Upper lobe of right lung (tissue), 1 donor: ENCODE measurements around the gene XRRA1. TPM values are rescaled to one million over a fixed set of nuclear protein-coding genes. Genes with fewer than 3 reads are reported as not detected.
A peak's percentile ranks its signal among the peaks of the same experiment; 100 is the strongest.

Experiments used
- ATAC-seq: fragments of 200-7000 bp; cut with Tn5 transposase; one replicate; pipeline ENCODE4 v1.9.1; 2020; ENCODE audit warnings: mild to moderate bottlenecking, moderate library complexity
- DNase-seq: peaks from one replicate; pipeline ENCODE4 v3.0.0-alpha.2; 2020
- H3K27ac ChIP-seq: fragments of 200-600 bp; one replicate; pipeline ENCODE4 v1.8.0; 2022
- H3K27me3 ChIP-seq: fragments of 200-600 bp; one replicate; pipeline ENCODE4 v1.8.0; 2022; ENCODE audit warnings: mild to moderate bottlenecking
- H3K36me3 ChIP-seq: fragments of 200-600 bp; one replicate; pipeline ENCODE4 v1.8.0; 2022
- H3K4me1 ChIP-seq: fragments of 200-600 bp; one replicate; pipeline ENCODE4 v1.8.0; 2022
- H3K4me3 ChIP-seq: fragments of 200-600 bp; one replicate; pipeline ENCODE4 v1.8.0; 2022; ENCODE audit warnings: mild to moderate bottlenecking
- H3K9me3 ChIP-seq: fragments of 200-600 bp; one replicate; pipeline ENCODE4 v1.8.0; 2022
- intact Hi-C: fragments of 100-400 bp; cut with DNase I; formaldehyde crosslinking; loops from one replicate; pipeline ENCODE4 v1.11.0; 2022
- total RNA-seq: library from RNA; stranded (reverse); fragmentation: NEBNext Ultra II Directional; extraction: Animal tissue kit (Norgen Biotek cat#: 25700); gene quantifications from one replicate; pipeline ENCODE4 v1.2.1, GENCODE V29; 2021
- TF ChIP-seq, protein P1 (sequence below): fragments of 200-600 bp; IDR thresholded peaks from one replicate; pipeline ENCODE4 v1.8.0; 2022; ENCODE audit warnings: antibody characterized with exemption
- donor health status: DM: no; HTN: yes; CAD: no; lungs with severe emphysema.

Gene XRRA1
- total RNA-seq, 1 donor from 2014 or later: 10.6 TPM

DNA sequence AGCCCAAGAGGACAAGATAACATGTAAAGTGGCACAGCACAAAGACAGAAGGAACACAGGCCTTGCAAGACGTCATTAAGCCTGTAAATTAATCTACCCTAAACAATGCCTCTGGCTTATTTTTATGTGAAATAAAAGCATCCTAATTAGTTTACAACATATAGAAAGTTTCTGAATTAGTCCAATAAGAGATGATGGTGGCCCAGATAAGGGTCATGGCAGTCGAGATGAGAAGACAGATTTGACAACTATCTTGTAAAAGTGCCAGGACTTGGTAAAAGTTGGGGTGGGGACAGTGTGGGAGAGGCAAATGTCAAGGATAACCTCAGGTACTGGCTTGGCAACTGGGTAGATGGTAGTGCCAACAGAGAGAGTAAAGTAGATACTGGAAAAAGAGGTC is 13.6 kb downstream of the XRRA1 start:
- no peaks in the 10 kb centered on the region for H3K27me3 ChIP-seq
- no peaks in the 10 kb centered on the region for H3K9me3 ChIP-seq
- intact Hi-C loops: loop anchor here (10.0 kb wide), 1 partner anchor 100 kb away; no protein-coding TSS in a partner anchor
- DNase-seq (no peak), ATAC-seq (no peak)
- no peak overlapping the region for H3K27ac ChIP-seq
- H3K36me3 ChIP-seq: peaks cover 49% of the 10 kb centered on the region
- no peak overlapping the region for H3K4me3 ChIP-seq
- no peaks in the 10 kb centered on the region for H3K4me1 ChIP-seq
- TF ChIP-seq, protein P1, sequence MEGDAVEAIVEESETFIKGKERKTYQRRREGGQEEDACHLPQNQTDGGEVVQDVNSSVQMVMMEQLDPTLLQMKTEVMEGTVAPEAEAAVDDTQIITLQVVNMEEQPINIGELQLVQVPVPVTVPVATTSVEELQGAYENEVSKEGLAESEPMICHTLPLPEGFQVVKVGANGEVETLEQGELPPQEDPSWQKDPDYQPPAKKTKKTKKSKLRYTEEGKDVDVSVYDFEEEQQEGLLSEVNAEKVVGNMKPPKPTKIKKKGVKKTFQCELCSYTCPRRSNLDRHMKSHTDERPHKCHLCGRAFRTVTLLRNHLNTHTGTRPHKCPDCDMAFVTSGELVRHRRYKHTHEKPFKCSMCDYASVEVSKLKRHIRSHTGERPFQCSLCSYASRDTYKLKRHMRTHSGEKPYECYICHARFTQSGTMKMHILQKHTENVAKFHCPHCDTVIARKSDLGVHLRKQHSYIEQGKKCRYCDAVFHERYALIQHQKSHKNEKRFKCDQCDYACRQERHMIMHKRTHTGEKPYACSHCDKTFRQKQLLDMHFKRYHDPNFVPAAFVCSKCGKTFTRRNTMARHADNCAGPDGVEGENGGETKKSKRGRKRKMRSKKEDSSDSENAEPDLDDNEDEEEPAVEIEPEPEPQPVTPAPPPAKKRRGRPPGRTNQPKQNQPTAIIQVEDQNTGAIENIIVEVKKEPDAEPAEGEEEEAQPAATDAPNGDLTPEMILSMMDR: no peak

- intact Hi-C loops: loop anchor here (5.0 to 10.0 kb wide), 2 partner anchors 101 to 314 kb away; no protein-coding TSS in a partner anchor
- H3K36me3 ChIP-seq: peaks cover 42% of the 10 kb centered on the region
Observed at GRCh38 chr11:74933765-74934164, 15.1 kb downstream of the XRRA1 start.

DNA sequence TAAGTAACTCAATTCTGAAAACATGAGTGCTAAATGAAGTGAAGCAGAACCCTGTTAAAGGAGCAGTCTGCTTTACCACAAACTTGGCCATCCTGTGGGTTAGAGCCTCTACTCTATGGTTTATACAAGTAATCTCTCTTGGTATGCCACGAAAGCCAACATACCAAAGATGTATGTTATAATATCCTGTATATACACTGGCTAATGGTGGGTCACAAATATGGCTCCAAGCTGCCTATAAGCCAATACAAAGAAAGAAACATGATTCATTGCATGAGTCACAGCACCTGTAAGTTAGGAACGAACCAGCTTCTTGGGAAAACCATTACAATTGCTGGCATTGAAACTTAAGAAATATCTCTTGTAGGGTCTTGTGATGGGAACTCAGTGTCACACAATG is 16.1 kb downstream of the XRRA1 start:
- no peaks in the 10 kb centered on the region for H3K4me1 ChIP-seq
- H3K9me3 ChIP-seq: no peaks in the 10 kb centered on the region
- intact Hi-C loops: loop anchor here (5.0 to 10.0 kb wide), 2 partner anchors 102 to 315 kb away; no protein-coding TSS in a partner anchor
- H3K27ac ChIP-seq: no peak overlapping the region
- peaks cover 47% of the 10 kb centered on the region for H3K36me3 ChIP-seq
- no peaks in the 10 kb centered on the region for H3K27me3 ChIP-seq
- ATAC-seq (no peak), DNase-seq (no peak)
- TF ChIP-seq, protein P1: no peak
- no peak overlapping the region for H3K4me3 ChIP-seq

More at GRCh38 chr11:74933765-74934164, 15.1 kb downstream of the XRRA1 start:
- no peak for ATAC-seq
- Histone ChIP-seq H3K9me3 (no peaks in the 10 kb centered on the region), H3K27ac (no peak overlapping the region), H3K27me3 (no peaks in the 10 kb centered on the region), H3K4me1 (no peaks in the 10 kb centered on the region), H3K4me3 (no peak overlapping the region)
- DNase-seq: no peak
- TF ChIP-seq, protein P1: no peak

- no peaks in the 10 kb centered on the region for H3K4me1 ChIP-seq
- no peak overlapping the region for H3K4me3 ChIP-seq
- intact Hi-C loops: loop anchor here (5.0 to 10.0 kb wide), 2 partner anchors 103 to 315 kb away; no protein-coding TSS in a partner anchor
- no peak for ATAC-seq
- no peaks in the 10 kb centered on the region for H3K9me3 ChIP-seq
- DNase-seq: no peak
- H3K36me3 ChIP-seq: peaks cover 47% of the 10 kb centered on the region
- H3K27me3 ChIP-seq: no peaks in the 10 kb centered on the region
- no peak overlapping the region for H3K27ac ChIP-seq
- TF ChIP-seq, protein P1: no peak
Observed at GRCh38 chr11:74932169-74932568, 16.7 kb downstream of the XRRA1 start.

DNA sequence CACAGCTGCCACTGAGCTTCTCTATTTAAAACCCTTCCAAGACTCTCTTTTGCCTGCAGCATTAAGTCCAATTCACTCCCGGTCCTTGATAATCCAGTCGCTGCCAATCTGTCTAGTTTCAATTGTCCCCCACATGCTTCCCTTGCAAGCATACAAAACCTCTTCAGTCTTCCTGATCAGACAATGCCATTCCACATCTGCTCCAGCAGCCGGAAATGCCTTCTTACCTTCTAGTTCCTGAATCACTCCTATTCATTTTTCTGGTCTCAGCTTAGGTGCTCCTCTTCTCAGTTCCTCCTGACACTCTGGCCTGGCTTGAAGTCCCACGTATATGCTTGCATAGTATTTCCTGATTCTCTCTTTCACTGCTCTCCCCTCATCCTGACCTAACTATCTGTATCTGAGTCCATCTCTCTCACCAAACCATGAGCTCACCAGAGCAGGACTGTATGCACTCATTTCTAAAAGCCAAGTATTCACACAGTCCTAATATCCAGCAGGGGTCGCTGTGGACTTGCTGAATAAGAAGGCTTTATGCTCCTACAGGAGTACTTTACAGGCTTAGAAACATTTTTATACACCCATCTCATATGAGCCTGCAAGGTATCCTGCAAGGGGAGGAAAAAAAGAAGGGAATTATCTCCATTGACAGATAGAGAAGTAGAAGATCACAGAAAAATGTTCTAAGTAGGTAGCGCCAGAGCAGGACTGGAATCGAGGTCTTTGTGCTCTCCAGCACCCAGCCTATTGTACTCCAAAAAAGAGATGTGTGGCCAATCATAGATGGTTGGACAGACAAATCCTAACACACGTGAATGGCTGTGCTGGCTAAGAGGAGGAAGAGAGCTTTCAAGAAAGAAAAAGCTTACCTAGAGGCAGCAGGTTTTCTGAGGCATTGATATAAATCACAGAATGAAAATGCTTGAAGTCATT is 19.2 kb downstream of the XRRA1 start:
- H3K4me1 ChIP-seq: no peaks in the 10 kb centered on the region
- no peak overlapping the region for H3K4me3 ChIP-seq
- H3K9me3 ChIP-seq: no peaks in the 10 kb centered on the region
- DNase-seq: no peak
- intact Hi-C loops: loop anchor here (5.0 to 10.0 kb wide), 2 partner anchors 105 to 318 kb away; no protein-coding TSS in a partner anchor
- no peak overlapping the region for H3K27ac ChIP-seq
- peaks cover 27% of the 10 kb centered on the region for H3K36me3 ChIP-seq
- TF ChIP-seq, protein P1: peak; percentile 90
- no peaks in the 10 kb centered on the region for H3K27me3 ChIP-seq
- ATAC-seq: peak; percentile 93
